HepG2 (cell line): ENCODE results near the gene PLCD4. TPM values are rescaled to one million over a fixed set of nuclear protein-coding genes. Genes with fewer than 3 reads are reported as not detected.

Experiments
- ATAC-seq: fragments of 200-7000 bp; cut with Tn5 transposase; 3 replicates; pipeline ENCODE4 v1.9.1; 2020; ENCODE audit warnings: mild to moderate bottlenecking, moderate library complexity
- BruUV-seq: library from RNA; stranded (reverse); fragments of 400-500 nt; replicated peaks from 2 replicates; lab custom pipeline; 2021; lab: Mats Ljungman, UMichigan
- CTCF ChIA-PET: fragments of 300-600 bp; formaldehyde crosslinking; extraction: SDS; loops from one replicate; lab custom pipeline; 2021; ENCODE audit warnings: low total read pairs, inconsistent platforms, low intra/inter-chr PET ratio; lab: Yijun Ruan, JAX
- POLR2A ChIA-PET: fragments of 350-600 bp; sonication (Branson Sonifier 250); formaldehyde crosslinking; loops from one replicate; lab custom pipeline; 2020; ENCODE audit warnings: antibody characterized with exemption, inconsistent platforms; lab: Yijun Ruan, JAX
- DNase-seq: peaks from one replicate; pipeline ENCODE4 v3.0.0-alpha.2; 2015; ENCODE audit warnings: low spot score
- FAIRE-seq: peaks from 3 replicates; lab custom pipeline; 2011; peaks lifted over from hg19 to GRCh38; lab: Jason Lieb, UNC
- H2AFZ ChIP-seq: one replicate; pipeline ENCODE4 v1.6.1; 2011; ENCODE audit warnings: low read length, inconsistent platforms
- H3K27ac ChIP-seq: fragments of 300-600 bp; 3 replicates; pipeline ENCODE4 v1.8.0; 2011; ENCODE audit warnings: mixed run types, mild to moderate bottlenecking, mixed read lengths, low read length, inconsistent platforms; ENCODE audit not compliant: insufficient read depth; ENCODE audit errors: extremely low read length
- H3K27me3 ChIP-seq, 2 experiments: fragments of 200-600 bp in 1 of 2; 2 replicates in 1 of 2; 3 replicates in 1 of 2; pipeline versions ENCODE4 v1.6.0 to v1.8.0; 2011; ENCODE audit warnings: low read length in 2 of 2, mild to moderate bottlenecking in 2 of 2, moderate library complexity in 2 of 2, inconsistent platforms in 1 of 2; ENCODE audit not compliant: insufficient read depth in 2 of 2, control insufficient read depth in 1 of 2
- H3K36me3 ChIP-seq, 2 experiments: fragments of 200-600 bp in 1 of 2; replicated peaks in 1 of 2; 2 replicates in 1 of 2; 3 replicates in 1 of 2; pipeline versions ENCODE4 v1.5.1 to v1.8.0; 2011; ENCODE audit warnings: low read length in 2 of 2, inconsistent platforms in 1 of 2; ENCODE audit not compliant: insufficient read depth in 2 of 2, control insufficient read depth in 1 of 2
- H3K4me1 ChIP-seq: 2 replicates; pipeline ENCODE4 v1.5.1; 2012; ENCODE audit warnings: low read length, inconsistent platforms; ENCODE audit not compliant: insufficient read depth
- H3K4me2 ChIP-seq: 2 replicates; pipeline ENCODE4 v1.6.0; 2011; ENCODE audit warnings: low read depth, low read length, inconsistent platforms
- H3K4me3 ChIP-seq, 3 experiments: fragments of 200-600 bp in 1 of 3; sonication (generic), shearing (Covaris generic) in 1 of 3; replicated peaks in 1 of 3; 2 replicates each; pipeline ENCODE4 v1.5.1; 2011 to 2016; ENCODE audit warnings: low read length in 3 of 3, inconsistent platforms in 2 of 3, low read depth in 2 of 3, mild to moderate bottlenecking in 2 of 3, control low read depth in 1 of 3, mixed read lengths in 1 of 3; ENCODE audit not compliant: insufficient read depth in 1 of 3
- H3K79me2 ChIP-seq: one replicate; pipeline ENCODE4 v1.6.1; 2011; ENCODE audit warnings: low read length, inconsistent platforms; ENCODE audit not compliant: insufficient read depth
- H3K9ac ChIP-seq: 2 replicates; pipeline ENCODE4 v1.6.0; 2011; ENCODE audit warnings: mild to moderate bottlenecking, low read depth, low read length, inconsistent platforms; ENCODE audit not compliant: insufficient read depth
- H3K9me3 ChIP-seq: 2 replicates; pipeline ENCODE4 v1.5.1; 2012; ENCODE audit warnings: mild to moderate bottlenecking, low read length
- H4K20me1 ChIP-seq: 2 replicates; pipeline ENCODE4 v1.6.0; 2011; ENCODE audit warnings: inconsistent platforms, mild to moderate bottlenecking, low read length, moderate library complexity; ENCODE audit not compliant: insufficient read depth
- AGO2 ChIP-seq: fragments of 200-400 bp; formaldehyde crosslinking; optimal IDR thresholded peaks from 2 replicates; pipeline ENCODE3; 2017; ENCODE audit warnings: mild to moderate bottlenecking, low read depth, low read length, moderate library complexity
- NPAS2 ChIP-seq: sonication (generic); formaldehyde crosslinking; IDR thresholded peaks from 2 replicates; pipeline ENCODE4 v1.8.0; 2022; ENCODE audit warnings: mild to moderate bottlenecking, missing genetic modification reagents, borderline replicate concordance
- RBAK ChIP-seq: sonication (generic); formaldehyde crosslinking; IDR thresholded peaks from 2 replicates; pipeline ENCODE4 v1.5.1; 2020; ENCODE audit warnings: mild to moderate bottlenecking, missing genetic modification reagents
- SPEN ChIP-seq: sonication (generic); formaldehyde crosslinking; IDR thresholded peaks from 2 replicates; pipeline ENCODE4 v1.5.1; 2020; ENCODE audit warnings: low read depth, mild to moderate bottlenecking, missing genetic modification reagents
- WGBS: methylation state at CpG from one replicate; pipeline ENCODE4 v1.1.6; 2017; ENCODE audit warnings: low lambda C conversion rate; 5-methylcytosine and 5-hydroxymethylcytosine counted together
- in situ Hi-C: cut with HindIII; loops from 2 replicates; pipeline ENCODE4 v1.10.0; 2017; ENCODE audit warnings: low pct_unique_long_range_greater_than_20kb; ENCODE audit not compliant: extremely low pct_ligation_motif_present
- intact Hi-C: fragments of 100-400 bp; cut with micrococcal nuclease; formaldehyde crosslinking; loops from one replicate; pipeline ENCODE4 v1.10.0; 2022; ENCODE audit not compliant: unreplicated experiment
- polyA plus RNA-seq, 8 experiments: library from polyadenylated mRNA; depleted of rRNA in 3 of 8; stranded (reverse) in 7 of 8; unstranded in 1 of 8; fragments of >200 nt; fragmentation: Illumina TruSeq in 4 of 8; extraction: Trizol in 4 of 8; gene quantifications; 2 replicates each; pipeline versions ENCODE4 v1.2.1 to v1.2.3, GENCODE V29; 2011 to 2016; ENCODE audit warnings: low read depth in 4 of 8, missing spikeins in 1 of 8, mixed read lengths in 1 of 8; ENCODE audit not compliant: insufficient read depth in 1 of 8
- total RNA-seq, 5 experiments: library from RNA; depleted of rRNA; stranded (reverse); fragments of >200 nt; fragmentation: Illumina TruSeq; extraction: Trizol; gene quantifications; 2 replicates each; pipeline ENCODE4 v1.2.3, GENCODE V29; 2016; ENCODE audit warnings: low read depth in 1 of 5
- TF ChIP-seq, protein P1 (sequence below): sonication (generic); formaldehyde crosslinking; IDR thresholded peaks from 2 replicates; pipeline ENCODE4 v1.8.1; 2023; ENCODE audit warnings: missing genetic modification reagents, mild to moderate bottlenecking, borderline replicate concordance

PLCD4 gene
- total and polyA plus RNA-seq, 2 of the 13 experiments (the other 11 are each of a cell fraction or from before 2014, with no cell fraction given) = 0.26 TPM; not detected in 1

DNA sequence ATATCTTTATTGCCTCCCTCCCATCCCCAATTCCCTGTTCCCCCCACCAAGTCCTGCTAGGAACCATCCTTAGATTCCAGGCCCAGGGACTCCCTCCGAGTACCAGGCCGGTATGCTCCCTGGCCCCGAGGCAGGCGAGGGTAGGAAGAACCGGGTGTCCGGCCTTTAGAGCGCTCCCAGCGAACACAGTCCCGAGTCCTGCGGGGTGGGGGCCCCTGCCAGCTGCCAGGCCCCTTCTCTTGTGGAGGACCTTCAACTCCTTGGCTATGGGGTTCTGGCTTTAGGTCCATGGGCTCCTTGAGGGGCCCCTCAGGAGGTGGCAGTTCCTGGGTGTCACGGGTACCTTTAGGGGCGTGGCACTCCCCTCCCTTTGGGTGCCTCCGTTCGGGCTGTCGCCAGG is 56.2 kb downstream of the PLCD4 start:
- Histone ChIP-seq H3K79me2 (peaks cover 11% of the 10 kb centered on the region), H3K27me3 (no peaks in the 10 kb centered on the region; a peak in 1 of 5 replicates), H2AFZ (no peak overlapping the region), H3K9ac (no peak overlapping the region), H3K4me3 (no peak overlapping the region), H3K4me1 (peaks cover 11% of the 10 kb centered on the region), H3K36me3 (peaks cover 33 to 69% of the 10 kb centered on the region in 2 experiments), H3K4me2 (no peak overlapping the region), H3K27ac (no peak overlapping the region), H3K9me3 (no peaks in the 10 kb centered on the region), H4K20me1 (no peaks in the 10 kb centered on the region)
- intact Hi-C loops (no loop called here), in situ Hi-C loops (no loop called here)
- WGBS = 96% methylated on average over 10 of the region's 15 CpGs
- ATAC-seq = no peak
- CTCF ChIA-PET = no interaction called here
- POLR2A ChIA-PET = interaction anchor here (1.7 kb wide), 1 partner anchor 8 kb away, joined by 6 read pairs; the partner anchor contains the start of genes RNF25 and STK36
- FAIRE-seq = no peak
- DNase-seq = no peak
- BruUV-seq = no TSS peak
- peak; percentile 76 for TF ChIP-seq AGO2
- TF ChIP-seq SPEN = no peak
- TF ChIP-seq, all 625 proteins: peak for 1

- ATAC-seq = no peak
- no peaks in the 10 kb centered on the region for H3K9me3 ChIP-seq
- no peak overlapping the region for H2AFZ ChIP-seq
- WGBS = 97% methylated on average over 7 of the region's 7 CpGs
- CTCF ChIA-PET = no interaction called here
- H3K4me3 ChIP-seq = no peak overlapping the region
- H3K27me3 ChIP-seq = no peaks in the 10 kb centered on the region; a peak in 1 of 5 replicates
- H3K79me2 ChIP-seq = peaks cover 12% of the 10 kb centered on the region
- no peaks in the 10 kb centered on the region for H4K20me1 ChIP-seq
- POLR2A ChIA-PET = no interaction called here
- no peak overlapping the region for H3K9ac ChIP-seq
- TF ChIP-seq RBAK (CRISPR knock-in tag) (no peak), NPAS2 (no peak)
- TF ChIP-seq, protein P1, sequence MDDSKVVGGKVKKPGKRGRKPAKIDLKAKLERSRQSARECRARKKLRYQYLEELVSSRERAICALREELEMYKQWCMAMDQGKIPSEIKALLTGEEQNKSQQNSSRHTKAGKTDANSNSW (CRISPR knock-in tag) = no peak
- no TSS peak for BruUV-seq
- peaks cover 11% of the 10 kb centered on the region for H3K4me1 ChIP-seq
- no peak for DNase-seq
- H3K36me3 ChIP-seq = peaks cover 33 to 69% of the 10 kb centered on the region in 2 experiments
- no peak overlapping the region for H3K27ac ChIP-seq
- in situ Hi-C loops (no loop called here), intact Hi-C loops (no loop called here)
- H3K4me2 ChIP-seq = no peak overlapping the region
- no peak for FAIRE-seq
These were observed 57.0 kb downstream of the PLCD4 start for GRCh38 chr2:218664653-218665052.
